H9 (cell line): ENCODE results near the gene KRTAP6-1. TPM values are rescaled to one million over a fixed set of nuclear protein-coding genes. Genes with fewer than 3 reads are reported as not detected.

Experiments used
- DNase-seq: peaks from one replicate; pipeline ENCODE4 v3.0.0-alpha.2; 2017
- H2AFZ ChIP-seq: one replicate; pipeline ENCODE4 v1.6.1; 2013; ENCODE audit warnings: mild to moderate bottlenecking, low read length, control low read depth, moderate library complexity
- H2AK5ac ChIP-seq: 2 replicates; pipeline ENCODE4 v1.6.1; 2013; ENCODE audit warnings: low read length, control low read depth, mixed read lengths; ENCODE audit not compliant: insufficient read length
- H2BK120ac ChIP-seq: one replicate; pipeline ENCODE4 v1.6.1; 2013; ENCODE audit warnings: low read depth, mild to moderate bottlenecking, low read length, control low read depth, inconsistent platforms; ENCODE audit not compliant: poor library complexity, severe bottlenecking
- H2BK12ac ChIP-seq: 2 replicates; pipeline ENCODE4 v1.6.1; 2013; ENCODE audit warnings: low read length, control low read depth, mixed read lengths, low read depth; ENCODE audit not compliant: insufficient read length
- H2BK15ac ChIP-seq: 2 replicates; pipeline ENCODE4 v1.6.1; 2013; ENCODE audit warnings: low read depth, low read length, control low read depth
- H2BK20ac ChIP-seq: one replicate; pipeline ENCODE4 v1.6.1; 2013; ENCODE audit warnings: low read depth, mild to moderate bottlenecking, low read length, control low read depth, inconsistent platforms; ENCODE audit not compliant: poor library complexity, severe bottlenecking
- H2BK5ac ChIP-seq: 2 replicates; pipeline ENCODE4 v1.6.1; 2013; ENCODE audit warnings: low read length, control low read depth, mixed read lengths; ENCODE audit not compliant: insufficient read length
- H3K14ac ChIP-seq: 2 replicates; pipeline ENCODE4 v1.6.1; 2013; ENCODE audit warnings: low read length, control low read depth; ENCODE audit not compliant: insufficient read depth
- H3K18ac ChIP-seq: 2 replicates; pipeline ENCODE4 v1.6.1; 2013; ENCODE audit warnings: low read depth, mild to moderate bottlenecking, mixed read lengths, low read length, control low read depth; ENCODE audit not compliant: insufficient read length
- H3K23ac ChIP-seq: 2 replicates; pipeline ENCODE4 v1.6.1; 2013; ENCODE audit warnings: low read length, control low read depth, mixed read lengths, low read depth; ENCODE audit not compliant: insufficient read length
- H3K23me2 ChIP-seq: 2 replicates; pipeline ENCODE4 v1.6.1; 2013; ENCODE audit warnings: low read depth, mild to moderate bottlenecking, mixed read lengths, low read length, control low read depth; ENCODE audit not compliant: insufficient read length, poor library complexity, severe bottlenecking
- H3K27ac ChIP-seq: 2 replicates; pipeline ENCODE4 v1.5.1; 2013; ENCODE audit warnings: low read length, control low read depth, mixed read lengths, low read depth; ENCODE audit not compliant: insufficient read length
- H3K27me3 ChIP-seq: 2 replicates; pipeline ENCODE4 v1.6.1; 2013; ENCODE audit warnings: low read length, control low read depth, inconsistent platforms; ENCODE audit not compliant: insufficient read depth
- H3K4ac ChIP-seq: 2 replicates; pipeline ENCODE4 v1.6.1; 2013; ENCODE audit warnings: low read depth, mild to moderate bottlenecking, control low read depth, inconsistent platforms, low read length, moderate library complexity
- H3K4me1 ChIP-seq: 2 replicates; pipeline ENCODE4 v1.6.1; 2013; ENCODE audit warnings: low read length, control low read depth, inconsistent platforms; ENCODE audit not compliant: insufficient read depth
- H3K4me2 ChIP-seq: 2 replicates; pipeline ENCODE4 v1.6.1; 2013; ENCODE audit warnings: low read length, control low read depth, mixed read lengths; ENCODE audit not compliant: insufficient read length, insufficient read depth
- H3K56ac ChIP-seq: 2 replicates; pipeline ENCODE4 v1.6.1; 2013; ENCODE audit warnings: low read depth, mild to moderate bottlenecking, mixed read lengths, low read length, control low read depth; ENCODE audit not compliant: insufficient read length
- H3K79me1 ChIP-seq: 2 replicates; pipeline ENCODE4 v1.6.1; 2013; ENCODE audit warnings: low read depth, mild to moderate bottlenecking, moderate library complexity, low read length, control low read depth, inconsistent platforms; ENCODE audit not compliant: insufficient read depth, poor library complexity, severe bottlenecking
- H3K79me2 ChIP-seq: 2 replicates; pipeline ENCODE4 v1.6.1; 2013; ENCODE audit warnings: low read length, control low read depth, inconsistent platforms; ENCODE audit not compliant: insufficient read depth
- H3K9ac ChIP-seq: 2 replicates; pipeline ENCODE4 v1.6.1; 2013; ENCODE audit warnings: low read length, control low read depth, mixed read lengths; ENCODE audit not compliant: insufficient read length; ENCODE audit errors: extremely low read depth
- H3K9me3 ChIP-seq: one replicate; pipeline ENCODE4 v1.6.1; 2013; ENCODE audit warnings: low read depth, low read length, inconsistent platforms; ENCODE audit not compliant: control insufficient read depth
- H3T11ph ChIP-seq: one replicate; pipeline ENCODE4 v1.6.1; 2013; ENCODE audit warnings: mild to moderate bottlenecking, low read length, control low read depth, inconsistent platforms
- H4K20me1 ChIP-seq: one replicate; pipeline ENCODE4 v1.6.1; 2013; ENCODE audit not compliant: control insufficient read depth, insufficient read length, insufficient read depth
- H4K5ac ChIP-seq: 2 replicates; pipeline ENCODE4 v1.6.1; 2013; ENCODE audit warnings: low read depth, mild to moderate bottlenecking, mixed read lengths, low read length, control low read depth; ENCODE audit not compliant: insufficient read length
- H4K8ac ChIP-seq: replicated peaks from 2 replicates; pipeline ENCODE4 v1.6.1; 2013; ENCODE audit warnings: low read length, control low read depth, mixed read lengths, low read depth; ENCODE audit not compliant: insufficient read length
- H4K91ac ChIP-seq: 2 replicates; pipeline ENCODE4 v1.6.1; 2013; ENCODE audit warnings: low read depth, mild to moderate bottlenecking, moderate library complexity, mixed read lengths, low read length, control low read depth; ENCODE audit not compliant: insufficient read length
- H3K27ac Mint-ChIP-seq, 3 experiments: 2 replicates in 2 of 3; 3 replicates in 1 of 3; pipeline ENCODE4 v1.8.0; 2020 to 2021; ENCODE audit warnings: mixed read lengths in 3 of 3, mild to moderate bottlenecking in 1 of 3, moderate library complexity in 1 of 3
- H3K27me3 Mint-ChIP-seq: 2 replicates; pipeline ENCODE4 v1.8.0; 2021; ENCODE audit warnings: low read depth, mild to moderate bottlenecking, moderate library complexity, mixed read lengths
- H3K36me3 Mint-ChIP-seq, 3 experiments: 2 replicates in 2 of 3; 3 replicates in 1 of 3; pipeline ENCODE4 v1.8.0; 2020 to 2021; ENCODE audit warnings: low read depth in 3 of 3, mixed read lengths in 3 of 3; ENCODE audit not compliant: insufficient read depth in 1 of 3
- H3K4me1 Mint-ChIP-seq, 2 experiments: 2 replicates each; pipeline ENCODE4 v1.8.0; 2020; ENCODE audit warnings: mixed read lengths in 2 of 2
- H3K4me3 Mint-ChIP-seq, 2 experiments: 2 replicates in 1 of 2; 3 replicates in 1 of 2; pipeline ENCODE4 v1.8.0; 2020 to 2021; ENCODE audit warnings: mild to moderate bottlenecking in 2 of 2, mixed read lengths in 2 of 2, moderate library complexity in 1 of 2
- H3K9me3 Mint-ChIP-seq, 2 experiments: 2 replicates in 1 of 2; 3 replicates in 1 of 2; pipeline ENCODE4 v1.8.0; 2020; ENCODE audit warnings: mild to moderate bottlenecking in 2 of 2, mixed read lengths in 2 of 2, moderate library complexity in 1 of 2
- CTCF ChIP-seq: fragments of 200-600 bp; sonication (generic); conservative IDR thresholded peaks from 3 replicates; pipeline ENCODE4 v1.8.0; 2021; ENCODE audit warnings: antibody characterized with exemption, mild to moderate bottlenecking
- WGBS: extraction: QIAGEN DNeasy Blood & Tissue Kit; methylation state at CpG from one replicate; pipeline ENCODE4 v1.1.7; 2013; ENCODE audit warnings: missing lambda C conversion rate, low lambda C conversion rate, mixed read lengths; ENCODE audit not compliant: insufficient read length; ENCODE audit errors: extremely low coverage; 5-methylcytosine and 5-hydroxymethylcytosine counted together
- total RNA-seq: library from RNA; stranded (reverse); gene quantifications from 2 replicates; pipeline ENCODE4 v1.2.1, GENCODE V29; 2021

KRTAP6-1 gene
- total RNA-seq, 1 experiment from 2014 or later = not detected

GRCh38 chr21:30612132-30612531, 1.6 kb downstream of the KRTAP6-1 start:
- Histone ChIP-seq H3K4me1 (no peaks in the 10 kb centered on the region), H4K20me1 (no peaks in the 10 kb centered on the region), H3K9me3 (no peaks in the 10 kb centered on the region), H3K18ac (no peak overlapping the region), H3K79me1 (no peaks in the 10 kb centered on the region), H2AK5ac (no peak overlapping the region), H3K23me2 (no peaks in the 10 kb centered on the region), H3K27ac (no peak overlapping the region), H2BK15ac (no peak overlapping the region), H4K8ac (no peak overlapping the region), H3K79me2 (no peaks in the 10 kb centered on the region), H2BK12ac (no peak overlapping the region), H3K27me3 (no peaks in the 10 kb centered on the region), H2AFZ (no peak overlapping the region), H2BK20ac (no peak overlapping the region), H3K23ac (no peak overlapping the region), H3T11ph (no peak overlapping the region), H3K4ac (no peak overlapping the region), H3K4me2 (no peak overlapping the region), H2BK120ac (no peak overlapping the region), H3K56ac (no peak overlapping the region), H2BK5ac (no peak overlapping the region), H3K14ac (no peak overlapping the region), H4K91ac (no peak overlapping the region), H3K9ac (no peak overlapping the region), H4K5ac (no peak overlapping the region)
- no CpG with 5 or more reads among the region's 2 CpGs for WGBS
- Mint-ChIP-seq H3K4me3 (no peak overlapping the region), H3K36me3 (peaks cover 0 to 24% (median 5%) of the 10 kb centered on the region in 3 experiments; a peak in 5 of 7 replicates), H3K4me1 (no peaks in the 10 kb centered on the region), H3K27ac (no peak overlapping the region), H3K9me3 (peaks cover 3 to 43% of the 10 kb centered on the region in 2 experiments; a peak in 4 of 5 replicates), H3K27me3 (peaks cover 3% of the 10 kb centered on the region; the same call in 1 of the 2 replicates)
- DNase-seq = no peak
- no peak for TF ChIP-seq CTCF
